Activated effector memory CD4-positive, alpha-beta T cell treated with Interleukin-2 at 50 U/mL for 16 hours (primary cell): ENCODE data around the gene CIBAR2.

ENCODE experiments used
- DNase-seq: peaks from one replicate; pipeline ENCODE4 v3.0.0-alpha.2; 2020

CIBAR2 gene

DNA sequence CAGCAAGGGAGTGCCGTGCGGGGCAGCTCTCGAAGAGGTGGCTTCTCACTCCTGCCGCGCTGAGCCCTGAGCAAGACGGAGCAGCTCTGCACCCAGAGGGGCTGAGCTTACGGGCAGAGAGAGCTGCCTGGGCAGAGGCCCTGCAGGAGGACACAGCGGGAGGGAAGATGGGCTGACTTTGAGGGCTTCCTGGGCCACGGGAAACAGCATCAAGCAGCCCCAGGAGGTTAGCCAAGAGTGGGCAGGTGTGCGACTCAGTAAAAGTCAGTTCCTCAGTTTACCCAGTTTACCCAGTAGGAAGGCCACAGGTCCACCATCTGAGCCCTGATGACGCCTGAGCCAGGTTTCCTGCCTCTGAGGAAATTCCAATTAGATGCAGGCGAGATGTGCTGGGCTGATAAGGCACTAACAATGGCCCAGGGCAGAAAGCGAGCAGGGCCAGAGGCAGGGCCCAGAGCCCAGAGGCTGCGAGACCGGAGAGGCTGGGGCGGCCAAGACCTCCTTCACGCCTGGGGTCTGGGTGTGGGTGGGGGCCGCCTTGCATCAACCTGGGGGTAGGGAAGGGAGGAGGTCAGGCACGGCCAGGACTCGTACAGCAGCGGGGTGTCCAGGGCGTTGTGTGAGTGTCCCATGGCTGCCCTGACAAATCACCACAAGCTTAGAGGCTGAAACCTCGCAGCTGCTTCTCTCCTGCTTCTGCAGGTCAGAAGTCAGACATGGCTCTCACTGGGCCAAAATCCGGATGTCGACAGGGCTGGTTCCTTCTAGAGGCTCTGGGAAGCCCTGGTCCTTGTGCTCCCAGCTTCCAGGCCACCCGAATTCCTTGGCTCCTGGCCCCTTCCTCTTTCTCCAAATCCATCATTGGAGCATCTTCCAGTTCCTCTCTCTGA, 32.0 kb upstream of the CIBAR2 start:
- DNase-seq = no peak

DNA sequence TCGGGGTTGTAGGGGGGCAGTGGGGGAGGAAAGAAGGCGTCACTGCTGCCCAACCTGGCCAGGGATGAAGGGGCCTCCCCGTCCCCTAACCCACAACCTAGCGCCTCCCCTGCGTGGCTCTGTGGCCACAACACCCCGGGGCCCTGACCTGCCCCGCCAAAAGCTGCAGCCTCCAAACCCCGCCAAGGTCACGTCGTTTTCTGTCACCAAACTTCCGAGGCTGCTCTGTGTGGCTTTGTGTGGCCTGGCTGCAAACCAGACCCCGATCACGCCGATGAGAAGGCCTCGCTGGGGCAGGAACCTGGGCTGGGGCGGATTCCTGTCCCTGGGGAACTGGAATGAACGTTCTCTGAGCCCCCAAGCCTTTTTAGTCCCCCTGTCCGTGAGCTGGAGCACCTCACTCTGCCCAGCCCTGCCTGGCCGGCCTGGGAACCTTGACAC, 30.5 kb upstream of the CIBAR2 start:
- DNase-seq = no peak

DNA sequence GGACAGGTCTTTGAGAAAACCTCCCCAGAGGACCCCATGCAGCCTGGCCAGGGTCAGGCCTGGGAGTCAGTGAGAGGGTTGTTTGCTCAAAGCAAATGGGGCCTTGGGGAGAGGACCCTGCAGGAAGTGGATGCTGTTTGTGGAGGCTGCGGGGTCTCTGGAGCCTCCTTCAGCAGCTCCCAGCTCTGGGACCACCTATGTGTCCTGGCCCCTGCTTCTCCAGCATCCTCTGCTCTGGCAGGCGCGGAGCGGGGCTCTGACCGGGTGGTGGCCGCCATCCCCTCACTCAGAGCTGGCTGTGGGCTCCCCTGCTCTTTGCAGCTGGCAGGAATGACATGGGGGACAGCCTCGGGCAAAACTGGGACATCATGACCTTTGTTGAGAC, 29.8 kb upstream of the CIBAR2 start:
- no peak for DNase-seq

DNA sequence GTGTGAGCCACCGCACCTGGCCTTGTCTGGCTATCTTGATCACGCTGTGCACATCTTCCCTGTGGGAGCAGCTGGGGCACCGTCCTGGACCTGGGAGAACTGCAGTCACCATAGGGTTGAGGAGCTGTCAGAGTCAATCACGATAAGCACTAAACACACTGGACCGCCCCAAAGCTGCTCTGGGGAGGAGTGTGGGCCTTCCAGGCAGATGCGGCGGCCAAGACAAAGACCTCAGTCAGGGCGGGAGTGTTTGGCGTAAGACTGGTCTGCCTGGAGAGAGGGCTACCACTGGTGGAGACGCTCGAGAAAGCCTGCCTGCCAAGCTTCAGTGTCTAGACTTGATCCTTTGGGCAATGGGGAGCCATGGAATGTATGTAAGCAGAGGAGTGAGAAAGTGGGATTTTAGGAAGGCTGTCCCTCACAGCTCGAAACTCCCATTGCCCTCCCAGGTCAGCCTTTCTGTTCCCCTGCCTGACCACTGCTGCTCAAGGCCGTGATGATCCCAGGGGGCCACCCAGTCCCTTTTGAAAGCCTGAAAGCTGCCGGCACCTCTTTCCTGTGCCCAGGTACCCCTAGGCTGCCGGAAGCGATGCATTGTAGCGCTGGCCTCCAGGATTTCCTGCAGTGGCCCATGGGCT, 29.3 kb upstream of the CIBAR2 start:
- no peak for DNase-seq

DNA sequence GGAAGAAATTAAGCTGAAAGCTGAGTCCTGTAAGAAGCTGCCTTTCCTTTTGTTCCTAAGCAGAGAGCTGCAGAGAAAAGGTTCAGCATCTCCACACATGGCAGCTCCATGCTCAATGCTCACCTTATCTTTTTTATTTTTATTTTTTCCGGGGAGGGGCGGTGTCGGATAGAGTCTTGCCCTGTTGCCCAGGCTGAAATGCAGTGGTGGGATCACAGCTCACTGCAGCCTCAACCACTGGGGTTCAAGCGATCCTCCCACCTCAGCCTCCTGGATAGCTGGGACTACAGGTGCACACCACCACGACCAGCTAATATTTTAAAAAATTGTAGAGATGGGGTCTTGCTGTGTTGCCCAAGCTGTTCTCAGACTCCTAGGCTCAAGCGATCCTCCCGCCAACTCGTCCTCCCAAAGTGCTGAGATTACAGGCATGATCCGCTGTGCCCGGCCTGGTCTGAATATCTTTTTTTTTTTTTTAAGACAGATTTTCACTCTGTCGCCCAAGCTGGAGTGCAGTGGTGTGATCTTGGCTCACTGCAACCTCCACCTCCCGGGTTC, 28.3 kb upstream of the CIBAR2 start:
- no peak for DNase-seq

DNA sequence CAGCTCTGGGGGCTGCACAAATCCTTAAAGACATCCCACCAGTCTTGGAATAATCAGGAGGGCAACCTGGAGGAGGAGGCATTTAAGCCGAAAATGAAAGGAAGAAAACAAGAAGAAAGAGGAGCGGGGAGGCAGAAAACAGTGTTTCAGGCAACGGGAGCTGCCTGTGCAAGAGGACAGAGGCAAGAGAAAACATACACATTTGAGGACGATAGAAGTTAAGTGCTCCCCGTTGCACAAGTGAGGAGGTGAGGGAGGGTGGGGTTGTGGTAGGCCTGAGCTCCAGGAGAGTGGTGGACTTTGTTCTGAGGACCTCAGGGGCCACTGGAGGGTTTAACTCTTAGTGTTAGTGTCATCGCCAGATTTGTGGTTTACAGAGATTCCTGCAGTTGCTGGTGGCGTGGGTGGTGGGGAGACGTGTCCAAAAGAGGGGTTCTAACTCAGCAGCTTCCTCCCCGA, 27.6 kb upstream of the CIBAR2 start:
- no peak for DNase-seq

DNA sequence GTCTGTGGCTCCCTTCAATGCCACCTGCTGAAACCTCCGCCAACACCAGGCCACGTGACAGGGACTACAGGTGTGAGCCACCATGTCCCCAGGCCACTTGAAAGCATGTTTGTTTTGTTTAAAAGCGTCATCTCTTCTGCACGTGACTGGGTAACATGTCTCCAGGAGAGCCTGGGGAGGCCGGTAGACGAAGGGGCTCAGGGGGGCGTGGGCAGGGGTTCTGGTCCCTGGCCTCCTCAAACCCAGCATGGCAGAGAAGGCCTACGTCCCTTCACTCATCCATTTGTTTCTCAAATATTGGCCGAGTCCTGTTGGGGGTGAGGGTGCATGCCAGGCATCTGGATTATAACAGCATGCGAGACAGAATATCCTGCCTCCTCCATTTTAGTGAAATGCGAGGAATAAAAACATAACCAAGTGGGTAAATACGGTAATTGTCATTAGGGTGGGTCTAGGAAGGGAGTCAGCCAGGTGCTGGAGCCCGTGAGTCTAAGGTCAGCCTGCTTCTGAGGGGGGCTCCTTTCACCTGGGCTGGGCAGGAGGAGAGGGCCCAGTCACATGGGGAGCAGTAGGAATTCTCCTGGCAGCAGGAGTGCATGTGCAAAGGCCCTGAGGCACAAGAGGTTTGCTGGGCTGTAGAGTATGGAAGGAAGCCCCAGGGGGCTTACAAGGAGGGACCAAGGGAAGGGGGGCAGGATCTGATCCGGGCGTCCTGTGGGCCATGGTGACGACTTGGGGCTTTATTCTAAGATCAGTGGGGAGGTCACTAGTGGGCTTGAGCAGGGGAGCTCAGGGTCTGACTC, 26.8 kb upstream of the CIBAR2 start:
- no peak for DNase-seq

DNA sequence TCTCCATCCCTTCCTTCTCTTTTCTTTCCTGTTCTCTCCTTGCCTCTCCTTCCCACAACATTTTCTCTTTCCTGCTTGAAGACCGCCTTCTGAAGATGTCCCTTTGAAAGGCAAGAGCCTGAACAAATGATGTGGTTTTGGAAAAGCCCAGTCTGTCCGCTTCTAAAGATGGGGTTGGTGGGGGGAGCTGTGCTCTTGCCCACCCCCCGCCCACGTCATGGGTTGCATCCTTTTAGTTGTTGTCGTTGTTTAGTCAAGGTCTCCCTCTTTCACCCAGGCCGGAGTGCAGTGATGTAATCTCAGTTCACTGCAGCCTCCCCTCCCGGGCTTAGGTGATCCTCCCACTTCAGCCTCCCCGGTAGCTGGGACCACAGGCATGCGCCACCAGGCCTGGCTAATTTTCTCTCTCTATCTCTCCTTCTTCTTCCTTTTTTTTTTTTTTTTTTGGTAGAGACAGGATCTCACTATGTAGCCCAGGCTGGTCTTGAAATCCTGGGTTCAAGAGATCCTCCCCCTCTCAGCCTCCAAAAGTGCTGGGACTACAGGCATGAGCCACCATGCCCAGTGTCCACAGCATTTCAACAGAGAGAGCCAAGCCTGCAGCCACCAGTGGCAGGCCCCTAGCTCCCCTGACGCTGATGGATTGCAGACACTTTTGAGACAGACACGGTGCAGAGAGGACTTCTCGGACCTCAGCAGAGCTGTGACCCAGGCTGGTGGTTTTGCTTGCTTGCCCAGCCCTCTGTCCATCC, 26.0 kb upstream of the CIBAR2 start:
- DNase-seq = no peak

DNA sequence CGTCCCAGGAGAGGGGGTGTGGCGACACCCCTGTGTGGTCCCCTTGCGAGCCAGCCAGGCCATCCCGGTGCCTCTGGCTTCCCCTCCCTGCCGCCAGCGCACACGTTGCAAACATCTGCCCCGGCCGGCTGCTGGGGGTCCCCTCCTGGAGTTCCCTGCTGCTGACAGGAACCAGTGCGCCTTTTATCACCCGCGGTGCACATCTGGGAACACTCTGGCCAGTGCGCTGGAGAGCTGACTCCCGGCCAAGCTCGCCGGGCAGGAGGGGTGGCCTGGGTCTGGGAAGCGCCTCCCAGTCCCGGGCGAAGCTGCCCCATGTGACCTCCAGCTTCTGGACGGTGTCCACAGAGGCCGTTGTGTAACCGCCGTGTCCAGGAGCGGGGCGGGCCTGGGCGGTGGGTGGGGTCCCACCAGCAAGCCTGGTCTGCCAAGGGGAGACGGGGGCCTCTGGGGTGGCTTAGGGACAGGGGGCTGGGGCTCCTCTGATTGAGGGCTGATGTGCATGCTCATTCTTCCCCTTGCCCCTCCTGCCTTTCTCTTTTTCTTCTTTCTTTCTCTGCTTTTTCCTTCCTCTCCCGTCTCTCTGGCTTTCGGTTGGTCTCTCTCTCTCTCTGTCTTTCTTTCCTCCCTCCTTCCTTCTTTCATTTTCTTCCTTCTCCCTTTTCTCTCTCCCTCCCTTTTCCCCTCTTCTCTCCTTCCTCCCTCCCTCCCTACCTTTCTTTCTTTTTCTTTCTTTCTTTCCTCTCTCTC, 25.2 kb upstream of the CIBAR2 start:
- no peak for DNase-seq

DNA sequence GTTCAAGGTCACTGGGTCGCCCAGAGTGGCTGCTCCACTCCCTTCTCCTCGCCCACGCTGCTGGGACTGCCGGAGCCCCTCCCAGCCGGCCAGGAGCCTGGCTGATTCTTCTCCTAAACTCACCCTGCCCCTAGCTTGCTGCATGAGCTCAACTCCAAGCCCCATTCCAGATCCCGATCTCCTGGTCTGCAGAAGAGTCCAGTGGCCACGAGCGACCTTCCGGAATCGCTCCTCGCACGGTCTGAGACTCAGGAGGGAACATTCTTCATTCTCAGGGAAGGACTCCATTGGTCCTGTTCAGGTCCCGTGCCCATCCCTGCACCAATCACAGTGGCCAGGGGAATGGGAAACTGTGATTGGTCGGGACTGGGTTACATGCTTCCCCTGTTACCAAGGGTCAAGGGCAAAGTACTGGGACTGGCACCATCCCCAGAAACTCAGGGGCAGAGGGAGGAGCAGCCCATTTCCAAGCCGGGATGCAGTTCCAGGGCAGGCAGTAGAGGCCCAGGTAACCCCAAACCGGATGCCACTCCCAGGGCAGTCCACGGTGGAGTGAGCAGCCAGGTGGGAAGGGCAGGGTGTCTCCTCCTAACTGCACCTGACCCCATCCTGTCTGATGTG, 24.5 kb upstream of the CIBAR2 start:
- DNase-seq = no peak

DNA sequence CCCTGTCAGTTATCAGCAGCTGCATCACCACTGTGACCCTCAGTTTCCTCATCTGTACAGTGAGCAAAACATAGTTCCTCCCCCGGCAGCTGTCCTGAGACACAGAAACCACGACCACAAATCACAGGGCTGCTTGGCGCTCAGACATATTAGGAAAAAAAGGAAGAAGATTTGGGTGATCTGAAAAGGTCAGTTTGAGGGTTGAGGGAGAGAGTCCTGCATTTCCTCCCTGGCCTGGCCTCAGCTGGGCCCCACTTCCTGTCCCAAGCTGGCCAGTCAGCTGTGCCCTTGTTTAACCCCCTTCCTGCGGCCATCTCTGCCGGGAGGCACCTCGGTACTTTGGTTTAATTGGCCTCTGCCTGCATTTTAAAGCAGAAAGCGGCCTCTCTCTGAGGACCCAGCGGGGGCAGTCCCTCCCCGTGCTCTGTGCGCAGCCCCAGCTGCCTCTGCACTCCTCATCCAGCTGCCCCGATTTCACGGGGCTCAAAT, 24.0 kb upstream of the CIBAR2 start:
- no peak for DNase-seq

DNA sequence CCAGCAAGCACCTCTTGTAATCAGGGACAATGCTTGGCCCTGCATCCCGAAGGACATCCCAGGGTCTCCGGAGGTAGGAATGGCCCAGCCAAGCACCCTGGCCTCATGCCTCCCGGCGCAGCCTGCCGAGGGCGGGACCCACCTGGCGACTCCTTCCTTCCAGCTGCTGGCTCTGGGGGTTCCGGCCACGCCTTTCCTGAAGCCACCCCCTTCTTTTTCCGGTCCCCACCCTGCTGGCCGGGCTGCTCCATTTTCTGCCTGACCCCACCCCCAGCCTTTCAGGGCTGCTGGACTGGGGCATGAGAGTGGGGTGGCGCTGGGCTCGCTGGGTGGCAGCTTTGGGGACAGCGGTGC, 22.5 kb upstream of the CIBAR2 start:
- DNase-seq = no peak

DNA sequence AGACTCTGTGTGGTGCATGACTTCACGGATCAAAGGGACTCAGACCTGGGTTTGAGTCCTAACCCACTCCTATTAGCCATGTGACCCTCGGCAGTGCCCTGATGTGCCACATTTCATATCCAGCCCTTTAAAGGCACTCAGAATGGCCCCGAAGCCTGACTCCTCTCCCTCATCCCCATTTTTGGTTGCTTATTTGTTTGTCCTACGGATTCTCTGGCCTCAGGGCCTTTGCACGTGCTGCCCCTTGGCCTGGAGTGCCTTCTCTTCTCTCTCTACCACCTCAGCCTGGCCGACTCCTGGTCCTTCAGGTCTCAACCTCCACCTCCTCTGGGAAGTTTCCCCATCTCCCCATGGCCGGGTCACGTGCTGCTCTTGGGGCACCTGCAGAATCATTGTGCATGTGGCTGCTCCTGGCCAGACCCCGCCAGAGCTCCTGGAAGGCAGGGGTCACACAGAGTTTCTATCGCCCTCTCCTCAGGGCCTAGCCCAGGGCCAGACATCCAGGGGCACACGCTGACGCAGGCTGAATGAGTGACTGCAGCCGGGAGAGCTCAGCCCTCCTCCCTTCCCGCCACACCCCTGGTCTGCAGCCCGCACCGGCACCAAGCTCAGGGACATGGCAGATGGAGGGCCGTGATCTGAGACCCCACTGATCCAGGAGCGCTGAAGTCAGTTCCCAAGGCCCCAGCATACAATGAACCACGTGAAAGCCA, 22.0 kb upstream of the CIBAR2 start:
- DNase-seq = no peak

DNA sequence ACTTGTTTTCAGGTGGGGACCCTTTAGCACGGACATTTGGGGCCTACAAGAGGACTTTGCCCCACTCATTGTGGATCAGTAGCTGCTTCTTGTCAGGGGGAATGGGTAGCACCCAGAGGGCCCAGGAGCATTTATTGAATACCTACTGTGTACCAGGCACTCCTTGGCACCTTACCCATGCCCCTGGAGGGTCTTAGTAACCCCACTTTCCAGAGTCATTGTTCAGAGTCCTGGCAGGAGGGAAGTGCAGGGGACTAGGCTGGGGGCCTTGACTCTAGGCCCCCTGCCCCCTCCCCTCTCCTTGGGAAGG, 21.0 kb upstream of the CIBAR2 start:
- no peak for DNase-seq

DNA sequence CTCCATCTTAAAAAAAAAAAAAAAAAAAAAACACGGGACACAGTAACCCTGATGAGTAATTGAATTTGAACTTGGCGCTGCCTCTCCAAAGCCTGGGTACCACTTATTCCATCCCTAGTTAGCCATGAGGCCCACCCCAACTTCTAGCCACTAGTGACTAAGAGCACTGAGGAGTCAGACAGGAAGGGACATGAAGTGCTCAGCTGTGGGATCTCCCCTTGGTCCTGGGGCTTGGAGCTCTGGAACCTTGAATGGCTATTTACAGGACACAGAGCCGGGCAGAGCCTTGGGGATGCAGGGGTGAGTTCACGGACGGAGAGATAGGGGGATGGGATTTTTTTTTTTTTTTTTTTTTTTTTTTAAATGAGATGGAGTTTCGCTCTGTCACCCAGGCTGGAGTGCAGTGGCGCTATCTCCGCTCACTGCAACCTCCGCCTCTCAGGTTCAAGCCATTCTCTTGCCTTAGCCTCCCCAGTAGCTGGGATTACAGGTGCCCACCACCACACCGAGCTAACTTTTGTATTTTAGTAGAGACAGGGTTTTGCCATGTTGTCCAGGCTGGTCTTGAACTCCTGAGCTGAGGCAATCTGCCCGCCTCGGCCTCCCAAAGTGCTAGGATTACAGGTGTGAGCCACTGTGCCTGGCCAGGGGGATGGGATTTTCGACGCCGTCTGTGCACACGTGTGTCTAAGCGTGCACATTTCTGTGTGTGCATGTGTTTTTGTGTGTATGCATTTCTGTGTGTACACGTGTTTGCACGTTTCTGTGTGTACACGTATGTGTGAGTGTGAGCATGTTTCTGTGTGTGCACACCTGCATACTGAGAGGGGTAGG, 20.4 kb upstream of the CIBAR2 start:
- DNase-seq = no peak

DNA sequence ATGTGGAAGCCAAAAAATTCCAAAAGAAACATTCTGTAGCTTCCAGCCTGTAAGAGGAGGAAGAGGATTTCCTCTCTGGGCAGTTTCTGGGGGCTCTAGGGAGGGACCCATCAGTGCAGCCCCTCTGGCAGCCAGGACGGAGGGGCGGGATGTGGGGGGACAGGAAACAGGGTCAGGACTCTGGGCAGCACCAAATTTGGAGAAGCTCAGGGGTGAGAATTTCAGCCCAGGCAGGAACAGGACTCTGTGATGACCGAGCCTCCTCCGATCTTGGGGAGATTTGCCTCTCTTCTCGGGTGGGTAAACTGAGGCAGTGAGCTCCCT, 18.4 kb upstream of the CIBAR2 start:
- no peak for DNase-seq

DNA sequence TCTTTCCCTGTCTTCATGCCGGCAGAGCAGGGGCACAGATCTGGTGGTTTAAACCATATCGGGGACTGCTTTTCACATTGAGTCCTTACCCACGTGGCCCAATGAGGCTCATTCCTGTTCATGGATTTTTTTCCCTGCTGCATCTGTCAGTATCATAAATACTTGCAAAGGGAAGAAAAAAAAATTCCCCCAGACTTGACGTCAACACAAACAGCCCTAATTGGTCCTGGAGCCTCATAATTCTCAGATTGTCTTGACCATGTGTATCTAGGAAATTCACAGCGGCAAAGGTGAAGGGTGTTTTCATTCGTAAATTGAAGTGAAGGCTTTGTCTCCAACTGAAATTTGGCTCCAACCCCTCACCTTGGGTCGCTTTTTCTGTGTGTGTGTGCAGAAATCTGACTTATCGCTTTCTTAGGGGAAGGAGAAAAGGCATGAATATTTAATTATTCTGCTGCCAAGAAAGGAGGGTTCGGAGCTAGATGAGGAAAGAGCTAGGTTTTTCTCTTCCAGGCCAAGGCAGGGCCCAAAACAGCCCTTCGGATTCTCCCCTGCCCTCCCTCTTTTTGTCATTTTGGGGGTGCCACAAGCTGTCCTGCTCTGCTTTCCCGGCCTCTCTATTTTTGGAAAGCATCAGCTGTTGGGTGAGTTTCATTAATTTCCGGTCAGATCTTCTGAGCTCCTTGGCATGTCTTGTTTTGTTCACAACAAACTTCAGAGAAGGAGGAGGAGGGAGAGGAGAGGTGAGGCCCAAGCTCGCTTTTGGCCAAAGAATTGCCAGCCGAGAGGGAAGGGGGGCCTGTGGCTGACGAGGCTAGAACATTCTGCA, 17.8 kb upstream of the CIBAR2 start:
- DNase-seq = no peak

DNA sequence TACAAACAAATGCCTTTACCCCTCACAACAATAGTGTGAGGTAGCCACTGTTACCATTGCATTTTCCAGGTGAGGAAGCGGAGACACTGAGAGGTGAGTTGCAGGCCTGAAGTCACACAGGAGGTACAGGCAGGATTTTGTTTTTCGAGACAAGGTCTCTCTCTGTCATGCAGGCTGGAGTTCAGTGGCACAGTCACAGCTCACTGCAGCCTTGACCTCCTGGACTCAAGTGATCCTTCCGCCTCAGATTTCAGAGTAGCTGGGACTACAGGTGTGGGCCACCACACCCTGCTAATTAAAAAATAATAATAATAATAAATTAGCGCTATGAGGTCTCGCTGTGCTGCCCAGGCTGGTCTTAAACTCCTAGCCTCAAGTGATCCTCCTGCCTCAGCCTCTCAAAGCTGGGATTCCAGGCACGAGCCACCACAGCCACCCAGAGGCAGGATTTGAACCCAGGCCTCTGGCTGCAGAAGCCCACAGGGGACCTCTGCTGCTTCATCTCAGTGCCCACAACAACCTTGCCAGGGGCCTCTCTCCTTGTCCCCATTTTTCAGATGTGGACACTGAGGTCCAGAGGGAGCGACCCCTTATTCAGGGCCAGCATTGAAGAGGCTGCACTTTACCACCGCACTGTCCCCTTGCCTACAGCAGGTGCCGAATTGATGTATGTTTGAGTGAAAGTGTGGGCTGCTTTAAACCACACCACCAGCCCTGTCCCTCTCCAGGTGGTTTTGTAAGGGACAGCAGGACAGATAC, 16.0 kb upstream of the CIBAR2 start:
- no peak for DNase-seq
